HG03045 (cell line): ENCODE data around the gene TDRD1.

Experiments used
- ATAC-seq: cut with Tn5 transposase; IDR thresholded peaks from one replicate; pipeline ENCODE4 v1.9.1; 2021; ENCODE audit warnings: mild to moderate bottlenecking, moderate library complexity; ENCODE audit not compliant: unreplicated experiment

The TDRD1 gene

DNA sequence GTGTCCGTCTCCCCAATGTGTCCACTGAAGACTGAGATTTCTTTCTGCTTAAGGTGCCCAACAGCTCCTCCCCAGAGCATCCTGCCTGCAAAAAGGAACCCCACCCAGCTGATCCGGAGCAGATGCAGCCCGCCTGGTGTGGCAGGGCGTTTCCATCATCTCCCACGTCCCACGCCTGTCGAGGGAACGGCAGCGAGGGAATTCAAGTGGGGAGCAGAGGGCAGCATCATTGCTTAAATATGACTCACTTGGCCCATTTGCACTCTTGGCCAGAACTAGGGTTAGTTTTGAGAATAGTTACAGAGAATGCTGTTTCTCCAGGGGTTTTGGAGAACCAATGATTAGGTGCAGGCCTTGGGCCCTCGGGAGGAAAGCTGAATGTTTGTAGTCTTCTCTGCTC is 80.7 kb downstream of the TDRD1 start:
- ATAC-seq = no peak

DNA sequence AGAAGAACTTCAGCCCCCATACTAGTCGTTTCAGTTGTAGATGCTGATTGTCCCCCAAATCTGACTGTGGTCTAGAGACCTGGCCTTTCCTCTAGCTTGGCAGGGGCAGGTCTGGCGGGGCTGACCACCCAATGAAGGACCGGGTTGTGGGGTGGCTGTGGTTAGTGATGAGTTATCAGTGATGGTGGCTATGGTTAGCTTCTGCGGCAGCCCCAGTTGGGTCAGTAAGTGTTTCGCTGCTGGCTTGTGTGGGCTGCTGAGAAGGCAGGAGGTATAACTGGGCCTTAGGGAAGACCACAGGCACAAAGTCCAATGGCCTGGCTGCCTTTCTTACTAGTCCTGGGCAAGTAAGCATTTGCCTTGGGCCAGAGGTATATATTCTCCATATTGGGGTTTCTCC is 81.2 kb downstream of the TDRD1 start:
- ATAC-seq = no peak

DNA sequence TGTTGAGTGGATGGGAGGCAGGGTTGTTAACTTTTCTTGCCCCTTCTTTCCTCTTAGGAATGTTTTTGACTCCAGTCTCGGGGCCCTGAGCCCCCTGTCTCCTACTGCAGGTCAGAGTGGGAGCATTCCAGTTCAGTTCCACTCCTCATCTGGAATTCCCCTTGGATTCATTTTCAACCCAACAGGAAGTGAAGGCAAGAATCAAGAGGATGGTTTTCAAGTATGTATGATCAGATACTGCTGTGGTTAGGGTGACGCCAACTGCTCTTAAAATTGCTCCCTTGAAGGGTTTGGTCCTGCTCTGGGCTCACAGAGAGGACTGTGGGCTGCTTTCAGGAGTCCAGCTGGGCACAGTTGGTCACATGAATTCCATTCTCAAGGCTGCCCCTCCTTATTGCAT is 81.9 kb downstream of the TDRD1 start:
- ATAC-seq = no peak

DNA sequence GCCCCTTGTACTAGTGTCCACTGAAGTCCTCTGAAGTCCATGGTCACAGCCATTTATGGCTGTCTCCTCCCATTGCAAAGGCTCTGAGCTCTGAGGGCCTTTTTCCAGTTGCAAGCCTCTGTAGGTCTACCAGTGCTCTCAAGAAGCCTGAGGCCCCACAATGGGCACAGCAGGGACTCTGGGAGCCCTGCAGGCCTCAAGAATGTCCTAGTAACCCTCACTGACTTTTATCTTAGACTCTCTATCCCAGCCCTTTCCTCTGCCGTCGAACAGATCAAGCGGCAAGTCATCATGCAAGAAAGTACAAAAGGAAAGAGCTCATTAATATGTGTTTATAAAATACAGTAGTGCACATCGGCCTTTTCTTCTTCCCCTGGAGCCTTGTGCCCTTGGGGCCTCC is 83.3 kb downstream of the TDRD1 start:
- no peak for ATAC-seq

DNA sequence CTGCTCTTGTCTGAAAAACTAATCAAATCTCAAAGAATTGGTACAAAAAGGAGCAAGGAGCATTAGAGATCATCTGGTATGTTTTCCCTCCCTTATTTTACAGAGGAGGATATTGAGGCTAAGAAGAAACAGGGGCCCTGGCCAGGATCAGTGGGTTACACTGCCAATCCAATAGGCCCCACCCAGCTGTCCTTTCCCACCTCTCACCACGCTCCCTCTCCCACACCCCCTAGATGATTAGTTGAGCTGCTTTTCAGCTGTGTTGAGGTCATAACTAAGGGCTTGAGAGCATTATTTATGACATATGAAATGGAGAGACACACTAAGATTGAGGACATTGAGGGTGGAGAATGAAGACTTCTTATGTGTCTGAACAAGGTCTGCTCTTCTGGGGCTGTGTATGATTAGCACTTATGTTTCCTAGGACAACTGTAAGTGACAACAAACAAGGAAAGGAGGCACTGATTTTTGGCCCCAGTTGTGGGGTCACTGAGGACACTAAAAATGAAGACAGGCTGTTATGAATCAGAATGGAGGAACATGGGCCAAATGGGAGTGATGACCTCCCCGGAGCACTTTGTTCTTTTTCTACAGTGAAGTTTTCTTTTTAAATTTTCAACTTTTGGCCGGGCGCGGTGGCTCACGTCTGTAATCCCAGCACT is 86.4 kb downstream of the TDRD1 start:
- no peak for ATAC-seq

DNA sequence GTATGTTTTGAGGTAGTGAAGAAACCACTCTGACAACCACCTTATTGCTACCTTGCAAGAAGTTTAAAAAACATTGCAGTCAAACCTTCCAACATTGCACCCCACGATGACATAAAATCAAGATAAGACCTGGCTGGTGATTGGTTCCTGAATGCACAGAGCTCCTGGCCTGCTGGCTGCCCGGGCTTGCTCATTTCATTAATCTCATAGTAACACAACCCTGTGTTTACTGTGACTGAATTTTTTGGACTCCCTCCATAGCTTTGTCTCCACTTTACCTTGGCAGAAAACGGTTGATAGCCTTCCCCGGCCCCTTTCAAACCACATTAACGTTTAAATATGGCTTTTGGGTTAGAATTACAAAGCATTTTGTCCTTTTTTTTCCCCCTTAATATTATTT is 87.4 kb downstream of the TDRD1 start:
- no peak for ATAC-seq

DNA sequence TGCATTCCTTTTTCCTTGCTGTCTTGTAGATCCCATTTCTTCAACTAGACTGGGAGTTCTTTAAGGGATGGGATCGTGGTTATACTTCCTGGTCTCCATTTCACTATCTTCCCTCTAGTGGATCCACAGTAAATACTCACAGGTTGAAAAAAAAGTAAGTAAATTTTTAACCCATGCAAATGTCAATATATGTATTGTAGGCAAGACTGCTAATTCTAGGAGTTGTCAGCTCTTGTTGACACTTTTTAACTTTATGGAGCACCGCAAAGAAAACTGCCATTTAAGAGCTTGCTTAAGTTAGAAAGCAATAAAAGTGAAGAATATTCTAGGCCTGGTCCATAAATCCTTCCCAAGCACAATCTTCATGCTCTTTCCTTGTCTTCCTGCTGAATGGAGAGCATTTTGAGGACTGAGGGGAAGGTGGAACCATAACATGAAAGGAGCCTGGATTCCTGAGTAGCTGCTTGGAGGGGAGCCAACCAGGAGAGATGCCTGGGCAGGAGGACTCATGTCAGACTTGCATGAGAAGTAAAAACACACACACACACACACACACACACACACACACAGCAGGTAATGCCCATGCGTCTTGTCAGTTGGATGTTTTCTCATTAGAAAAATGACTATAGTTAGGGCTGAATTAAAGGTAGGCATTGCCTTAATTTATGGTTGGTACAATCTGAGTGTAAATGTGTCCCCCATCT is 92.1 kb downstream of the TDRD1 start:
- ATAC-seq = no peak

DNA sequence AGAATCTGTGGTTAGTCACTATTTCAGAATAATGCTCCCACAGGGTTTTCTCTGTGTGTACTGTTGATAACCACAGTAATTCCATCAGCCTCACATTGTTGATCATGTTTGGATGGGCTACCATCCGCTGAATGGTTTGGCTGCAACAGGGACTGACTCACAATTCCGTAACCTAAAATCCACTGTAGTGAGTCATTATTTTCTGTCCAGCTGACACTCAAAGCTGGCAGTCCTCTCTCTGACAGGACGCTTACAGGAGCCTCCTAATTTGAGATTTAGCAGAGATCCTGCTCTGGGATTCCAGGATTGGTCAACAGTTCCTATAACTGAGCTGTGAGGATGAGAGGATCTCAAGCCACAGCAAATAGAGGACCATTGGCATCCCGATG is 92.6 kb downstream of the TDRD1 start:
- ATAC-seq = no peak

DNA sequence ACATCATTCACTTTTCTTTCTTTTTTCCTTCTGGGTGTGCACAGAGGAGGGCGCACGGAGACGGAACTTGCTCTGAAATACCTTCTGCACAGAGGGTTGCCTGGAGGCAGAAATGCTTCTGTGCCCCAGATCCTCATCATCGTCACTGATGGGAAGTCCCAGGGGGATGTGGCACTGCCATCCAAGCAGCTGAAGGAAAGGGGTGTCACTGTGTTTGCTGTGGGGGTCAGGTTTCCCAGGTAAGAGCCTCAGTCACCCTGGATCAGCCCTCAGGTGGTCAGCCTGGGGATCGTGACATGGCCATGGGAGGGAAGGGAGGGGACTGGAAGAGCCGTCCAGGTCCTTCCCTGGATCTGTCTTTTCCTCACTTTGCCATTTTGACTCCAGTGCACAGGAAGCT is 93.5 kb downstream of the TDRD1 start:
- no peak for ATAC-seq

DNA sequence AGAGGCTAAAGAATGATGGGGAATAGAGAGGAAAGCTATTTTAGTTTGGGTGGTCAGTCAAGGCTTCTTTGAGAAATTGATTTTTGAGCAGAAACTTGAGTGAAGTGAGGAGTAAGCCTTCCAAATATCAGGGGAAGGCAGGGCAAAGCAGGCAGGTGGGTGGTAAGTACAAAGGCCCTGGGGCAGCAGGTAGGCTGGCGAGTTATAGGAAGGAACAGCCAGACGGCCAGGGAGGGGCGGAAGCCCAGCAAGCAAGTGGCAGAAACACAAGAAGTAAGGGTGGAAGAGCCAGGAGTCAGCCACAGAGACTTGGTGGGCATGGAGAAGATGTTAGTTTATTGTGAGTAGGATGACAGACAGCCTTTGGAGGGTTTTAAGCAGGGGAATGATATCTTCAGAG is 94.8 kb downstream of the TDRD1 start:
- no peak for ATAC-seq

DNA sequence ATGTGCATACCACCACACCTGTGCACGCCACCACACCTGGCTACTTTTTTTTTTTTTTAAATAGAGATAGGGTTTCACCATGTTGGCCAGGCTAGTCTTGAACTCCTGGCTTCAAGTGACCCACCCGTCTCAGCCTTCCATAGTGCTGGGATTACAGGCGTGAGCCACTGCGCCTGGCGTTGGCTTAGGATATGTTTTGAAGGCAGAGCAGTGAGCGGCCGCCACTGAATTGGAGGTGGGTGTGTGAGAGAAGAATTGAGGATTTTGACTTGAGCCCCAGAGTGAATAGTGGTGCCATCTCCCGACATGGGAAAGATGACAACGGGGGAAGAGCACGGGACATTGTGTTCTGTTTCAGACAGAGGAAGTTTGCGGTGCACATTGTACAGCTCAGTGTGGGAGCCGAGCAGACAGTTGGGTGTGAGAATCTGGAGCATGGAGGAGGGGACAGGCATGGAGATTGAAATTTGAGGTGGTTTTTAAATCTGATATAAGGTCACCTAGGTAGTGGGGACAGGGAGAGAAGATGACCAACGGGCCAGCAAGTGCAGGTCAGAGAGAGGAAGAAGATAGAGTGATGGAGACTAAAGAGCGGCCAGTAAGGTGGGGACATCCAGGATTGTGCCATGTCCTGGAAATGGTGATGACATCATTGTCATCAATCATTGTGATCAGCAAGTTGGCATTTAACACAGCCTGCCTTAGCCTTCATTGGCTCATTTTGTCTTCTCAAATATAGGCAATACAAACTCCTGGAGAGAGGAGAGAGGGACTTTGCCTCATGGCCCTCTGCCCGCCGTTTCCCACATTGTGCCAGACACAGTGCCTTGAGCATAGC is 95.7 kb downstream of the TDRD1 start:
- ATAC-seq = no peak

DNA sequence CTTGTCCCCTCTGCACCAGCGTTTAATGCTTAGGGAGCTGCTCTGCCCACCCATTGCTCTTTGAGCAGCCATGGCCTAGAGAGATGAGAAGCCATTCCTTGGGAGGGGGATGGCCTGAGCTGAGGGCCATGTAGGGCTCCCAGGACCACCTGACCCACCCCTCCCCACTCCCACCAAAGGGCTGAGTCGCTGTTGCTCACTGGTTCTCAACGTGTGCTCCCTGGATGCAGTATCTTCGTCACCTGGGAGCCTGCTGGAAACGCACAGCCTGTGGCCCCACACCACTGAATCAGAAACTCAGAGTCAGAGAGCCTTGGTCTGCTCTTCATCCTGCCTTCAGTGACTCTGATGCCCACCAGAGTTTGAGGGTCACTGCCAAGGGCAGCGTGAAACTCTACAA is 96.9 kb downstream of the TDRD1 start:
- no peak for ATAC-seq

DNA sequence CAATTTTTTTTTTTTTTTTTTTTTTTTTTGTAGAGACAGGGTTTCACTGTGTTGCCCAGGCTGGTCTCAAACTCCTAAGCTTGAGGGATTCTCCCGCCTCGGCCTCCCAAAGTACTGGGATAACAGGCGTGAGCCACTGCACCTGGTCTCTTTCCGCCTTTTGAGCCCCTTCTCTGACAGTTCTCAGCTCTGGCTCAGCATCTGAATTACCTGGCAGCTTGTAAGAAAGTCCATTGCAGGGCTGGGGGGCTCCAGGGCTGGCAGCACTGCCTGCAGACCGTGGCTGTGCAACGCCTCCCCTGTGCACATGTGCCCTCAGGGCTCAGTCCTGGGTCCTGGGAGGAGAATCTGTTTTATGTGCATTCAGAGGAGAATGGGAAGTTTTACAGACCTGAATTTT is 97.5 kb downstream of the TDRD1 start:
- no peak for ATAC-seq

DNA sequence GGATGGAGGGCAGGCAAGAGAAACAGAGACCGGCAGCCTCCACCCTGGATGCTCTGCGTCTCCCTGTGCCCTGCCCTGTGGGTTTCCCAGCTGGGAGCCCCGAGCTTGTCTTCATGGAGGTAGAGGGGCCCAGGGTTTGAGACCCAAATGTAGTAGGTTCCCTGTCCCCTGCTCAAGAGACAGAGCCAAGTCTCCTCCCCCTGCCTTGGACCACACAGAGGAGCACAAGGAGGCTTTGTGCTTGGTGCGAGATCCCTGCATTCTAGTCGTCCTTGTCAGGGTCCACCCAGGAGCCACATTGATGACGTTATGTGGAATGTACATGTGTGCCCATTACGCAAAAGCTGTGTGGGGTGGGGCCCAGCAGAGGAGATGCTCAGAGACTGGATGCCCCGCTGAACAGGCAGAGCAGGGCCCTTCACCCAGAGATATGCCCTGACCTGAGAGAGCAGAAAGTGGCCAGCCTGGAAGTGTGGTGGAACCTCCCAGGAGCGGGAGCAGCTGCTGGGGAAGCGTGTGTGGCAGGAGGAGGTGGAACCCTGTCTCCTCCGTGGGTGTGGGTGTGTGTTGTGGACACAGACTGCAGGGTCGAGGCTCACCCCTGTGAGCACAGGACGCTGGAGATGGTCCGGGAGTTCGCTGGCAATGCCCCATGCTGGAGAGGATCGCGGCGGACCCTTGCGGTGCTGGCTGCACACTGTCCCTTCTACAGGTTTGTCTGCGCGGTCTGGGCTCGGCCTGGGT is 99.2 kb downstream of the TDRD1 start:
- no peak for ATAC-seq

DNA sequence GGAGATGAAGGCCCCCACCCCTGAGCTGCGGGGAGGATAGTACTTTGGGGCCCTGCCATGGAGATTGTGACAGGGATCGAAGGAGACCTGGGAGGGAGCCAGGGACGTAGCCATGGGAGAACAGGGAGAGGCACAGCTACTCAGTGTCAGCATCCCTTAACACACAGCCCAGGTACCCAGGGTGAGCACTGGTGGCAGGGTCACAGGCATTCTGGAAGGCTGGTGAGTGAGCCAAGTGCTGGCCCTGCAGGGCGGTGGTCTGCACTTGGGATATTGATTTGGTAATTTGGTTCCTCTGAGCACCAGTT is 99.7 kb downstream of the TDRD1 start:
- ATAC-seq = no peak

DNA sequence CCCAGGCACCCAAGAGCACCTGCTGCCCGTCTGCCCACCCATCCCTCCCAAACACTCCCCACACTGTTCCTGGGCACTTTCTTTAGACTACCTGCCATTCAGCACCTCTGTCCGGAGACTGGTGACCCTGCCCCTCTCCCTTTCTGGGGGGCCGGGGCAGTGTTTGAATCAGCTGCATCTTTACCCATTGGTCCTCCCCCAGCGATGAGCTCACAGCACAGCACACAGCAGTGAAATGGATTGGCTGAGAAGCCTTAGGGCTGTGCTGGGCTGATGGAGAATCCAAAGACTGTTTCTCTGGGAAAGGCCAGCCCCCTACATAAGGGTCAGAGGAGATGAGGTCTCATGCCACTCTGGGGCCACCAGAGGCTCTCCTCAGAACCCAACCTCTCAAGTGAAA is 100.1 kb downstream of the TDRD1 start:
- no peak for ATAC-seq

DNA sequence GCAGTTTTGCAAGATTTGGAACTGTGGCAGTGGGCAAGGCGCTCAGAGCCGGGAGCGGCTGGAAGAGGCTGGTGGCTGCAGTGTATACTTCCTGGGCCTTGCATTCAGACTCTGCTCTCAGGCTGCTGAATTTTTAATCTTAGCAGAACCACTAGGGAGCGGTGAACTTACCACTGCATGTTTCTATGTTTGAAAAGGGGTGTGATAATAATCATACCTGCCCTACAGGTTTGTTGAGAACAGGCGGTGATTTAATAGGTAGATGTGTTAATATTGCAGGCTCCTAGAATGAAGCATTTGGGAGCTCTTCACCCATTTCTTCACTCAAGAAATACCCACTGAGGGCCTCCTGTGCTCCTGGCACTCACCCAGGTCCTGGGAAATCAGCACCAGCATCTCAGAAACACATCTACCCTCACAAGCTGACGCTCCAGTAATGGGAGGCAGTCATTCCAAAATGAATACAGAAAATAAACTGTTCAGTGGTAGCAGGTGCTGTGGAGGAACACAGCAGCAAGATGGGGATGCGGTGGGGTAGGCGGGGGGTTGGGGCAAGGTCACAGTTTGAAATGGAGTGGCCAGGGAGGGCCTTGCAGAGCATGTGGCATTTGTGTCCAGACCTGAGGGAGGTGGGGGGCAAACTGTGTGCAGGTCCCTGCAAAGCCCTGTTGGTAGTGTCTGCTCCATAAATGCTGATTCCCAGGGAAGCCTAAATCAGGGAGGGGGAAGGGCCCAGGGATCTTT is 100.9 kb downstream of the TDRD1 start:
- ATAC-seq = no peak

DNA sequence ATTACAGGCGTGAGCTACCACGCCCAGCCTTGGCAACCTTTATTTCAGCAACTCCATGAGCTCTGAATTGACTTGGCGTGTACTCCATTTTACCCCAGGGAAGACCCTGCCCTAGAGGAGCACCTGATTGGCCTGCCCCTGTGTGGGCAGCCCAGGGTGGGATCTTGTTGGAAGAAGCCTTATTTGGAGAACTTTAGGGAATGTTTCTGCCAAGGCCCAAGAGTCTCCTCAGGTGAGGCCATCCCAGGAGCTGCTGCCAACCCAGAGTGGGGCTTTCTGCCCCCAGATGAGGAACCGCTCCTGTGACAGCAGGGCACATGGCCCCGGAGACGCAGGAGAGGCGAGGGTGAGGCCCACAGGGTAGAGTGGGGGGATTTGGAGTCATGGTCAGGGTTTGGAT is 101.9 kb downstream of the TDRD1 start:
- no peak for ATAC-seq

DNA sequence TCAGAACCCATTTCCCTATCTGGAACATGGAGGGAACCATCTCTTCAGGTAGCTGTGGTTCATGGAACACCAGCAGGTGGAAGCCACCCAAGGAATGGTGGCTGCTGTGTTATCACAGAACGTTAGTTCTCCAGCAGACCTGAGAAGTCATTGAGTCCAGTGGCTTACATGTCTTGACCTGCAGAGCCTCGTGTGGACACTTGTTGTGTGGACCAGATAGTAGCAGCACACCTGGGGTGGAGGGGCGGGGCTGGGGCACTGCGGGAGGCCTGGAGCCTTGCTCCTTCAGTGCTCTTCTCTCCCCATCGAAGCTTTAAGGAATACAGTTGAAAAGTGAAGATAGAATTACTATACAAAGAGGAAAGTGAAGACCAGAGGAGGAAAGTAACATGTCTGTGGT is 102.3 kb downstream of the TDRD1 start:
- no peak for ATAC-seq
